Stimulated activated CD4-positive, alpha-beta T cell treated with anti-CD3 and anti-CD28 coated beads, Interleukin-2, amount 100 ng/mL, for 48 hours (primary cell): Measurements from ENCODE around the gene CORO1C.

ENCODE experiments used
- DNase-seq, 2 donors: peaks; one replicate each; pipeline ENCODE4 v3.0.0-alpha.2; 2020

CORO1C gene

DNA sequence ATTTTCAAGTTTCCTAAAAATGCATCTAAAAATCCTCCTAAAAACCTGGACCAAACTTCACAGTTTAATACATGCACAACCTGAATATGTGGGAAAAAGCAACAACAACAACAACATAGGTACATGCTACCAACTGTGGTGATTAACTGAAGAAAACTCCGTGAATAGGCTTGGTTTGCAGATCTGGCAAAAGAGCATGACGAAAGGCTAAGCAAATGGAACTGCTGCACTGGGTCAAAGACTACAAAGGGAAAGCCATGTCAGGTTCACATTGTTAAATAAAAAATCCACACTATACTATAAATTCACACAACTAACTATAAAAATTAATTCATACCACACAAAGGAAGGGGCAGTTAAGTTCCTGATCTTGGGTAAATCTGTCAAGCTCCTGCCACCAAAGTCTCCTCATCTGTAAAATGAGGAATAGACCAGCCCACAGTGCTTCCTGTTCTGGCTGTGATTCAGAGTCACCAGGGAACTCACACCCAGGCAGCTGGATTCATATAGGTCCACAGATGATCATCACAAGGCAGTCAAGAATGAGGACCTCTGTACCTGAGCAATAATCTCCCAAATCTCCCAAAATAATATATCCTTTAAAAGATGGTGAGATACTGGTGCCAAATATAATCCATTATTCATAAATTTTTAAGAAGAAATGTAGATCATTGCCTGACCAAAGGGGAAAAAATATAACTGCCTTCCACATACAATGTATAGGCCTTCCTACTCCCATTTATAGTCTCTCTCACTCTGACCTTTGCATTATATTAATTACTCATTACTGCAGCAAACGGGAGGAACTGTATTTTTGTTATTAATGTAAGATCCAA, 7.0 kb downstream of the CORO1C start:
- DNase-seq: no peak

DNA sequence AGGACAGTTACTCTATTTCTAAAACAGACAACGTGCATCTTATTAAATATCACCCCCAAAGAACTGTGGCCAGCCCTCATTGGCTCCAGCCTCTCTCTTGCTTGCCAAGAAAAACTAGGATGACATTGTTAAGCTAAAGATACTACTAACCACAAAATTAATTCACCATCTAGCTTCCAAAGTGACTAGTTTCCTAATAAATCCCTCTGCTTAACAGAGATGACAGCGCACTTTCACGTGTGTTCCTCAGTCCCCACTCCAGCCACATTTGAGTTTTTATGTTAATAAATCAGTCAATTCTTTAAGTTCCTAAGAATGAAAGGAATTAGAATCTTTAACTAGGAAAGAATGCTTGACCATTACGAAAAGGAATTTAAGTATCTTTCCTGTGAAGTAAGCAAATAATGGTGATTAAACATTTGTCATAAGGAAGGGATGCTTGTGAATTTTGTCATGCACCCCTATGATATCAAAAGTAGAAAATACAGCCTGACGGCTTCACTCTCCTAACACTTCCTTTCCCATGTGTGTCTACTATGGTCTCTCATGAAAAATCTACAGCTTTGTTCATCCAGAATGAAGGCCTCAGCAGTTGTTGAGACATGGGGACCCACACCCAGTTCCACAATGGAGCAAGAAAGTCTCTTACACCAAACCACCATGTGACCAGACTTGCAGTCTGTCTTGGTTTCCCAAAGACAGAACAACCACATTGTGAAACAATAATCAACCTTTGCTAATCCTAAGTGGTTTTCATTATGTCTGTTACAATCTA, 8.1 kb downstream of the CORO1C start:
- no peak for DNase-seq

- DNase-seq: no peak
Observed at GRCh38 chr12:108722463-108722862, 8.9 kb downstream of the CORO1C start.

GRCh38 chr12:108721824-108722223, 9.5 kb downstream of the CORO1C start:
- no peak for DNase-seq

- no peak for DNase-seq
Observed at GRCh38 chr12:108720757-108721514, 10.4 kb downstream of the CORO1C start.

- DNase-seq: no peak
Observed at GRCh38 chr12:108717243-108717642, 14.1 kb downstream of the CORO1C start.

GRCh38 chr12:108714866-108715265, 16.5 kb downstream of the CORO1C start:
- DNase-seq: no peak

DNA sequence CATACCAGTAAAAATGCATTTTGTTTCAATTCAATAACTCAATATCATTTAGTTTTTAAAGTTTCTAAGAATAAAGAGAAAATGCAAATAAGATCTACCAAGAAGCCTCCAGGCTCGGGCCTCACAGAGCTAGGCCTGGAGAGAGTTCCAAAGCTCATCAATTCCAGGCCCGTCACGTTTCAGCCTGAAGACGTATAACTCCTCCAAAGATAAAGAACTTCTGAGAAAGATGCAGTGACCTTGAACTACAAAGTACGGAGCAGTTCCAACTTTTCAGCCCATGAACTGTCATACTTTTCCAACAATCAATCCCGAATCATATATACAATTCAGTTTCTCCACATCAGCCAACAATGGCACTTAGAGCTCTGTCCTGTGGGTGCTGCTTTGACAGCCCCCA, 17.8 kb downstream of the CORO1C start:
- DNase-seq: no peak

GRCh38 chr12:108712925-108713203, 18.5 kb downstream of the CORO1C start:
- DNase-seq: no peak

DNA sequence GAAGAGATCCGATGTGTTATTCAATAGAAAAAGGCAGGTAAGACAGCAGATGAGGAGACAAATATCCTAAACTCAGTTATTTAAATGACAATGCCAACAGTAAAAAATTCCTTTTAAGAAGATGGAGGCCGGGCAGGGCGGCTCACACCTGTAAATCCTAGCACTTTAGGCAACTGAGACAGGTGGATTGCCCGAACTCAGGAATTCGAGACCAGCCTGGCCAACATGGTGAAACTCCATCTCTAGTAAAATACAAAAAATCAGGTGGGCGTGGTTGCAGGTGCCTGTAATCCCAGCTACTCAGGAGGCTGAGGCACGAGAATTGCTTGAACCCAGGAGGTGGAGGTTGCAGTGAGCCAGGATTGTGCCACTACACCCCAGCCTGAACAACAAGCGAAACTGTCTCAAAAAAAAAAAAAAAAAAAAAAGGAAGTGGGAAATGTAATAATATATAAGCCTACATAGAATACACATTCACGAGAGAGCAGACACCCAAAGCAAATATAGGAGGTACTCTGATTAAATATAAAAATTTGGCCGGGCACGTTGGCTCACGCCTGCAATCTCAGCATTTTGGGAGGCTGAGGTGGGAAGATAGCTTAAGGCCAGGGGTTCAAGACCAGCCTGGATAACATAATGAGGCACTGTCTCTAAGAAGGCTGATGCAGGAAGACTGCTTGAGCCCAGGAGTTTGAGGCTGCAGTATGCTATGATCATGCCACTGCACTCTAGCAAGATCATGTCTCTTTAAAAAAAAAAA, 19.0 kb downstream of the CORO1C start:
- DNase-seq: no peak

DNA sequence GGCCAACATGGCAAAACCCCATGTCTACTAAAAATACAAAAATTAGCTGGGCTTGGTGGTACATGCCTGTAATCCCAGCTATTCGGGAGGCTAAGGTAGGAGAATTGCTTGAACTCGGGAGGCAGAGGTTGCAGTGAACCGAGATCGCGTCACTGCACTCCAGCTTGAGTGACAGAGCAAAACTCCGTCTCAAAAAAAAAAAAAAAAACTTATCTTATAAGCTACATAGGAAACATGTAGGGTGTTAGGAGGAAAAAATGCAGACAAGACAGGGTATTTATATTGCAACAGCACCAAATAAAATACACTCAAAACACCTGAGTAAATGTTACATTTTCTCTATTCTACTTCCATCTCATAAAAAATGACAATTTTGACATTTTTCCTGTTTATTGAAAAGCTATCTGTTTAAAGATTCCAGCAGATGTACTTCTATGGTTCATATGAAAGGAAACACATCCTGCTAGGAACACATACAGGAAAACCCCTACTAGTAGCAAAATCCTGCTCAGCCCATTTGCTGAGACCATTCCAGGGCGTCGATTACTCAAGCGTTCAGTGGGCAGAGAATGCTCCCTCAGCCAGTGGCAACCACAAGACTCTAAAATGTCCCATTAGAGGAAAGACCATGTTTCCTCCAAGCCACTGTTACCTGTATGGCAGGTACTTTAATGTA, 19.7 kb downstream of the CORO1C start:
- DNase-seq: no peak

- DNase-seq: no peak
Observed at GRCh38 chr12:108709697-108710096, 21.6 kb downstream of the CORO1C start.

DNA sequence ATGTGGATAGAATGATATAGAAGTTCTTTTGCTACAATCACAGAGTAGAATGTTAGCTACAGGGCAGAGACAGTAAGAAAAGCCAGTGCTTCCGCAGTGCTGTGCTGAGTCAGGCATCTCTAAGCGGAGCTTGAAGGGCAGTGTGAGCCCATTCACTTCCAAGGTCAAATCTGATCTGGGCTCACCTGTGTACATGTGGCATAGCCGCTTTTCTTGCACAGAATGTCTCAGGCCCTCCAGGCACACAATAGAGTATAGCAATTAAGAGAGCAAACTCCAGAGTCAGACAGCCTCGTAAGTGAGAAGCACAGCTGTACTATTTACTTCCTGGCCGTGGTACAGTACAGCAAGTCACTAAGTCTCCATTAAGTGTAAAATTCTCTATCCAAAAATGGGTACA, 26.8 kb downstream of the CORO1C start:
- no peak for DNase-seq

DNA sequence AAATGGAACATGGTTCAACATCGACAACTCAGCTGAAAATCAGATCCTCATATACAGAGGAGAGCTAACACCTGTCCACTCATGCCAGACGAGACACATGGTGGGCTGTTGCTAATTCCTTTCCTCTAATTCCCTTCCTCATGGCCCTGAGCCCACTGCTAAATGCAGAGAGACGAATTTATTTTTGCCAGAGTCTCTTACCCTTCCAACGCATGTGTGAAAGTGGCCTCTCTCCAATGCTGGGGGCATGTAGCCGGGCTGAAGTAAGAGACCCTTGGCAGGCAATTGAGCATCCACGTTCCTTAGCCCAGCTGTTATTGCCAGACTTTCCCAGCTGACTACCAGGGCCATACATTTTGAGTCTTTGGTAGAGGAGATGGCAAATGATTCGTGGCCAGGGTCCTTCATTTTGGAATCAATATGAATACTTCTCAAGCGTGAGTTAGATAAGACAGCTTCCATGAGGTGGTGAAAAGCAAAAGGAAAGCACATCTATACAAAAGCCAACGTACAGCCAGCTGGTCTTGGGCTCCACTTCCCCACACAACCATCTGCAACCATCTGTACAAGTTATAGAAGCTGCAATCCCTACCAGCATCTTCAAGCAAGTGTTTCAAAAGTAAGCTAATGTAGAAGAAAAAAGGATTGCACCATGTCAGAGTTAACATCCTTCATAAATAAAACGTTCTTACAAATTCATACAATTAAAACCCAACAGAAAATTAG, 28.6 kb downstream of the CORO1C start:
- no peak for DNase-seq

GRCh38 chr12:108701779-108702441, 29.4 kb downstream of the CORO1C start:
- DNase-seq: no peak

GRCh38 chr12:108700833-108701541, 30.3 kb downstream of the CORO1C start:
- no peak for DNase-seq

- no peak for DNase-seq
Observed at GRCh38 chr12:108699955-108700563, 31.3 kb downstream of the CORO1C start.

GRCh38 chr12:108697905-108698304, 33.4 kb downstream of the CORO1C start:
- DNase-seq: no peak

DNA sequence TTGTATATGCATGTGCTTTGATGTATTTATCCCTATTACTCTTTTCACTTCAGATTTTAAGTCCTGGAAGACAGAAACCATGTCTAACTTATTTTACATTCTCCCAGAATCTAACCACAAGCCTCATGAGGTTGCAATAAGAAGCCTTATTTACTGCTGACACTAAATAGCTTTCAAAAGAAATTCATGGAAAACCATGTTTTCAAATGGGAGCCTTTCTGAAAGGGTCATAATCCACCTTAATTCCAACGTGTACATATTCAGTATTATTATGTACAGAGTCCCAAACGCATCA, 34.4 kb downstream of the CORO1C start:
- DNase-seq: no peak
